PFSK-1 (cell line): ENCODE measurements around the gene OTUB2.

Source experiments
- FOXP2 ChIP-seq: optimal IDR thresholded peaks from 2 replicates; pipeline ENCODE3; 2011; ENCODE audit warnings: borderline replicate concordance, control low read depth, inconsistent platforms; ENCODE audit not compliant: insufficient read depth; ENCODE audit errors: extremely low read length, extremely low read depth
- POLR2AphosphoS5 ChIP-seq: IDR thresholded peaks from 2 replicates; pipeline ENCODE4 v1.6.1; 2012; ENCODE audit warnings: low read depth, mild to moderate bottlenecking, control low read depth, low read length, moderate library complexity
- SIN3A ChIP-seq: IDR thresholded peaks from 2 replicates; pipeline ENCODE4 v1.6.1; 2012; ENCODE audit warnings: mild to moderate bottlenecking, low read length, moderate library complexity, borderline replicate concordance; ENCODE audit not compliant: insufficient read depth
- TAF1 ChIP-seq: IDR thresholded peaks from 2 replicates; pipeline ENCODE4 v1.6.1; 2012; ENCODE audit warnings: low read length, control low read depth, borderline replicate concordance; ENCODE audit not compliant: insufficient read depth
- TF ChIP-seq, protein P1 (sequence below), 2 experiments: IDR thresholded peaks; 2 replicates each; pipeline versions ENCODE4 v1.6.1 to v1.8.0; 2011 to 2012; ENCODE audit warnings: low read depth in 2 of 2, low read length in 2 of 2, control low read depth in 1 of 2, inconsistent platforms in 1 of 2, mild to moderate bottlenecking in 1 of 2, moderate library complexity in 1 of 2; ENCODE audit not compliant: insufficient read depth in 1 of 2

Gene OTUB2

DNA sequence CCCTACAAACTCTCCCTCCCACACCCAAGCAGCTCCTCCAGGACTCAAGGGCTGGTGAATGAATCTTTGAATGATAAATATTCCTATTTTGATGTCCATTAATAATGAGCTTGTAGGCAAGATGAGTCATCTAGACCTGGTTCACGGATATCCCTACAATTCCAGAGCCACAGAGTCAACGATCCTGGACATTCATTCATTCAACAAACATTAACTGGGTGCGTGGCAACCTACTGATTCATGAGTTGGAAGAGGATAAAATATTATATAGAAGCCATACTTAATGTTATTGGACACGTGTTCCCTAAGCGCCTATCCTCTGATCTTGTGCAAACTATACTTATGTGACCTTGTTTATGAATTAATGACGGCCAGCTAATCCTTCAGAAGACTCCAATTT is 420 bp upstream of the OTUB2 start:
- TF ChIP-seq FOXP2 (no peak), TAF1 (no peak), POLR2AphosphoS5 (no peak), SIN3A (no peak)
- TF ChIP-seq, protein P1, sequence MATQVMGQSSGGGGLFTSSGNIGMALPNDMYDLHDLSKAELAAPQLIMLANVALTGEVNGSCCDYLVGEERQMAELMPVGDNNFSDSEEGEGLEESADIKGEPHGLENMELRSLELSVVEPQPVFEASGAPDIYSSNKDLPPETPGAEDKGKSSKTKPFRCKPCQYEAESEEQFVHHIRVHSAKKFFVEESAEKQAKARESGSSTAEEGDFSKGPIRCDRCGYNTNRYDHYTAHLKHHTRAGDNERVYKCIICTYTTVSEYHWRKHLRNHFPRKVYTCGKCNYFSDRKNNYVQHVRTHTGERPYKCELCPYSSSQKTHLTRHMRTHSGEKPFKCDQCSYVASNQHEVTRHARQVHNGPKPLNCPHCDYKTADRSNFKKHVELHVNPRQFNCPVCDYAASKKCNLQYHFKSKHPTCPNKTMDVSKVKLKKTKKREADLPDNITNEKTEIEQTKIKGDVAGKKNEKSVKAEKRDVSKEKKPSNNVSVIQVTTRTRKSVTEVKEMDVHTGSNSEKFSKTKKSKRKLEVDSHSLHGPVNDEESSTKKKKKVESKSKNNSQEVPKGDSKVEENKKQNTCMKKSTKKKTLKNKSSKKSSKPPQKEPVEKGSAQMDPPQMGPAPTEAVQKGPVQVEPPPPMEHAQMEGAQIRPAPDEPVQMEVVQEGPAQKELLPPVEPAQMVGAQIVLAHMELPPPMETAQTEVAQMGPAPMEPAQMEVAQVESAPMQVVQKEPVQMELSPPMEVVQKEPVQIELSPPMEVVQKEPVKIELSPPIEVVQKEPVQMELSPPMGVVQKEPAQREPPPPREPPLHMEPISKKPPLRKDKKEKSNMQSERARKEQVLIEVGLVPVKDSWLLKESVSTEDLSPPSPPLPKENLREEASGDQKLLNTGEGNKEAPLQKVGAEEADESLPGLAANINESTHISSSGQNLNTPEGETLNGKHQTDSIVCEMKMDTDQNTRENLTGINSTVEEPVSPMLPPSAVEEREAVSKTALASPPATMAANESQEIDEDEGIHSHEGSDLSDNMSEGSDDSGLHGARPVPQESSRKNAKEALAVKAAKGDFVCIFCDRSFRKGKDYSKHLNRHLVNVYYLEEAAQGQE (IDR thresholded peaks at IDR 0.05; ENCODE audit: insufficient read depth in 1 of 2, low read depth in 2 of 2, low read length in 2 of 2): no peak

- TF ChIP-seq POLR2AphosphoS5: no peak
- TF ChIP-seq FOXP2: no peak
- TF ChIP-seq, protein P1 (IDR thresholded peaks at IDR 0.05; ENCODE audit: insufficient read depth in 1 of 2, low read depth in 2 of 2, low read length in 2 of 2): no peak
Measured at GRCh38 chr14:94026889-94027469, 839 bp downstream of the OTUB2 start.

DNA sequence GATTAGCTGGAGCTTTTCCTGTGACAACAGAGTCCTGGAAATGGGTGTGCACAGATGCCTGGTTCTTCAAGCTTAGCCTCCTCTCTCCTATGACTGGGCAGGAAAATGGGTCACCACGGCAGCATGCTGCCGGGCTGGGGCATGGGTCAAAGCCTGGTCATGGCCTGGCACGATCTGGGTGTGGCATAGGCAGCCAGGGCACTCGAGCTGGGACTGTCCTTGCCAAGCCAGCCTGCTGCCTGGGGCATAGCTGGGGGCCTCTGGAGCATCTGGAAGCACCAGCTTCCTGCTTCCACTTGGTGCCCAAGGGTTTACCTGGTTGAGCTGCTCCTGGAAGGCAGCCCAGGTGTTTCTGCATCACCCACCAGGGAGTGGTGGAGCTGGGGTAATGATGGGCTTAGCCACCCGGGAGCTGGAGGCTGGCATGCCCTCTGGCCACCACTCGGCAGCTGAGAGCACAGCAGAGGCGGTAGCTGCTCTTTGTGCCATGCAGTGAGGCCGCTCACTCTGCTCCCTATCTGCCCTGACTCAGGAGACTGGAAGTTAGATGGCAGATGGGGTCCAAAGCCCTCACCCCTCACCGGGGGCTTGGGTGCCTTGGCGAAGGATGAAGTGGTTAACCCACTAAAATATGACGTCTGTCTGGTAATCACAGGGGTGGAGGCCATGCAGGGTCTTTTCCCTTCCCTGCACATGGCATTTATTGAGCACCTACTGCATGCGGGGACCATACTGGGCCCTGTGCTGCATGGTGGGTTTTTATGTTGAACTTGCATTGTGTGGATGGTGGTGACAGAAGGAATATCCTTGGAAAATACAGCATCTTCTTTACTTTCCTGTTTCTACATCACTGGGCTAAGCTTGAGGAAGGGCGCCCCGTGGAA is 1.7 kb downstream of the OTUB2 start:
- TF ChIP-seq TAF1 (no peak), POLR2AphosphoS5 (no peak), FOXP2 (no peak), SIN3A (no peak)
- TF ChIP-seq, protein P1 (IDR thresholded peaks at IDR 0.05; ENCODE audit: insufficient read depth in 1 of 2, low read depth in 2 of 2, low read length in 2 of 2): no peak

GRCh38 chr14:94028450-94028826 is 2.3 kb downstream of the OTUB2 start:
- TF ChIP-seq, protein P1 (IDR thresholded peaks at IDR 0.05; ENCODE audit: insufficient read depth in 1 of 2, low read depth in 2 of 2, low read length in 2 of 2): no peak
- TF ChIP-seq FOXP2 (no peak), TAF1 (no peak), POLR2AphosphoS5 (no peak), SIN3A (no peak)

DNA sequence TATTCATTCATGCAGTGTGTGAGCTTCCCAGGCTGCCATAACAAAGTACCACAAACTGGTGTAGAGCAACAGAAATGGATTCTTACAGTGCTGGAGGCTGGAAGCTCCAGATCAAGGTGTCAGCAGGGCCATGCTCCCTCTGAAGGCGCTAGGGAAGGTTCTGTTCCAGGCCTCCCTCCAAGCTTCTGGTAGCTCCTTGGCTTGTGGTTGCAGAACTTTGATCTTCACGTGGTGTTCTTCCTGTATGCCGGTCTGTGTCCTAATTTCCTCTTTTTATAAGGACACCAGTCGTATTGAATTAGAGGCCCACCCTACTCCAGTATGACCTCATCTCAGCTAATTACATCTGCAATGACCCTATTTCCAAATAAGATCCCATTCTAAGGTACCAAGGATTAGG is 3.1 kb downstream of the OTUB2 start:
- TF ChIP-seq, protein P1 (IDR thresholded peaks at IDR 0.05; ENCODE audit: insufficient read depth in 1 of 2, low read depth in 2 of 2, low read length in 2 of 2): no peak
- no peak for TF ChIP-seq TAF1
- TF ChIP-seq SIN3A: no peak
- TF ChIP-seq POLR2AphosphoS5: no peak
- TF ChIP-seq FOXP2: no peak
